ENCODE results near the gene ACYP1. TPM values are rescaled to one million over a fixed set of nuclear protein-coding genes. Genes with fewer than 3 reads are reported as not detected.

Gene ACYP1
- total RNA-seq, 1 experiment from 2014 or later, result 11.7 TPM

GRCh38 chr14:75025876-75026275 lies 37.9 kb downstream of the ACYP1 start:
- BruUV-seq (replicated peaks), result no TSS peak

GRCh38 chr14:75025082-75025481 lies 38.7 kb downstream of the ACYP1 start:
- CTCF ChIA-PET, result interaction anchor here (0.6 kb wide), 2 partner anchors 147 to 893 kb away, joined by 3 to 7 read pairs; no protein-coding TSS in a partner anchor
- no peak overlapping the region for H3K4me3 Mint-ChIP-seq (ENCODE audit: unreplicated experiment)
- peaks cover 48% of the 10 kb centered on the region for H3K36me3 Mint-ChIP-seq (ENCODE audit: insufficient read depth, unreplicated experiment)
- H3K27me3 Mint-ChIP-seq (ENCODE audit: insufficient read depth, unreplicated experiment), result no peaks in the 10 kb centered on the region
- DNase-seq (ENCODE audit: unreplicated experiment), result no peak
- TF ChIP-seq CTCF (IDR thresholded peaks at IDR 0.05; ENCODE audit: unreplicated experiment), result no peak
- H3K9me3 Mint-ChIP-seq (ENCODE audit: unreplicated experiment), result no peaks in the 10 kb centered on the region
- no TSS peak for BruUV-seq (replicated peaks)
- intact Hi-C loops (cut with micrococcal nuclease), result no loop called here
- no peak overlapping the region for H3K27ac Mint-ChIP-seq (ENCODE audit: low read depth, unreplicated experiment)
- no peaks in the 10 kb centered on the region for H3K4me1 Mint-ChIP-seq (ENCODE audit: insufficient read depth, unreplicated experiment)
- POLR2A ChIA-PET, result interaction anchor here (0.5 to 0.9 kb wide), 4 partner anchors 11 to 240 kb away, joined by 3 to 4 read pairs (median 3); no protein-coding TSS in a partner anchor

More at GRCh38 chr14:75025876-75026275, 37.9 kb downstream of the ACYP1 start:
- H3K4me3 Mint-ChIP-seq (ENCODE audit: unreplicated experiment), result no peak overlapping the region
- H3K36me3 Mint-ChIP-seq (ENCODE audit: insufficient read depth, unreplicated experiment), result peaks cover 49% of the 10 kb centered on the region
- intact Hi-C loops (cut with micrococcal nuclease), result no loop called here
- no peaks in the 10 kb centered on the region for H3K9me3 Mint-ChIP-seq (ENCODE audit: unreplicated experiment)
- H3K4me1 Mint-ChIP-seq (ENCODE audit: insufficient read depth, unreplicated experiment), result no peaks in the 10 kb centered on the region
- H3K27me3 Mint-ChIP-seq (ENCODE audit: insufficient read depth, unreplicated experiment), result no peaks in the 10 kb centered on the region
- no peak for DNase-seq (ENCODE audit: unreplicated experiment)
- H3K27ac Mint-ChIP-seq (ENCODE audit: low read depth, unreplicated experiment), result no peak overlapping the region
- ChIA-PET CTCF (interaction anchor here (0.5 kb wide), 1 partner anchor 39 kb away, joined by 3 read pairs; no protein-coding TSS in a partner anchor), POLR2A (no interaction called here)
- TF ChIP-seq CTCF (IDR thresholded peaks at IDR 0.05; ENCODE audit: unreplicated experiment), result no peak

- Mint-ChIP-seq H3K27me3 (ENCODE audit: insufficient read depth, unreplicated experiment) (no peaks in the 10 kb centered on the region), H3K36me3 (ENCODE audit: insufficient read depth, unreplicated experiment) (peaks cover 40% of the 10 kb centered on the region), H3K27ac (ENCODE audit: low read depth, unreplicated experiment) (no peak overlapping the region), H3K9me3 (ENCODE audit: unreplicated experiment) (no peaks in the 10 kb centered on the region), H3K4me3 (ENCODE audit: unreplicated experiment) (no peak overlapping the region), H3K4me1 (ENCODE audit: insufficient read depth, unreplicated experiment) (no peaks in the 10 kb centered on the region)
- POLR2A ChIA-PET, result interaction anchor here (0.7 to 1.6 kb wide), 4 partner anchors 11 to 55 kb away, joined by 3 to 5 read pairs (median 3); no protein-coding TSS in a partner anchor
- DNase-seq (ENCODE audit: unreplicated experiment), result no peak
- BruUV-seq (replicated peaks), result no TSS peak
- intact Hi-C loops (cut with micrococcal nuclease), result no loop called here
- no peak for TF ChIP-seq CTCF (IDR thresholded peaks at IDR 0.05; ENCODE audit: unreplicated experiment)
- CTCF ChIA-PET, result interaction anchor here (0.6 to 1.5 kb wide), 4 partner anchors 65 to 272 kb away, joined by 3 to 6 read pairs (median 4); no protein-coding TSS in a partner anchor
Observed at GRCh38 chr14:75023108-75023507, 40.7 kb downstream of the ACYP1 start.

GRCh38 chr14:75022655-75023054 lies 41.2 kb downstream of the ACYP1 start:
- Mint-ChIP-seq H3K36me3 (ENCODE audit: insufficient read depth, unreplicated experiment) (peaks cover 41% of the 10 kb centered on the region), H3K4me3 (ENCODE audit: unreplicated experiment) (no peak overlapping the region), H3K27ac (ENCODE audit: low read depth, unreplicated experiment) (no peak overlapping the region), H3K27me3 (ENCODE audit: insufficient read depth, unreplicated experiment) (no peaks in the 10 kb centered on the region), H3K9me3 (ENCODE audit: unreplicated experiment) (no peaks in the 10 kb centered on the region), H3K4me1 (ENCODE audit: insufficient read depth, unreplicated experiment) (no peaks in the 10 kb centered on the region)
- DNase-seq (ENCODE audit: unreplicated experiment), result peak; percentile 36
- CTCF ChIA-PET, result interaction anchor here (0.6 to 1.4 kb wide), 3 partner anchors 10 to 273 kb away, joined by 3 to 4 read pairs (median 3); no protein-coding TSS in a partner anchor
- intact Hi-C loops (cut with micrococcal nuclease), result no loop called here
- TF ChIP-seq CTCF (IDR thresholded peaks at IDR 0.05; ENCODE audit: unreplicated experiment), result peak; percentile 28
- BruUV-seq (replicated peaks), result no TSS peak
- POLR2A ChIA-PET, result interaction anchor here (0.7 to 1.6 kb wide), 4 partner anchors 11 to 56 kb away, joined by 3 to 5 read pairs (median 3); no protein-coding TSS in a partner anchor

All from MCF 10A (cell line).